ENCODE data around the gene ZNRF3. TPM values are rescaled to one million over a fixed set of nuclear protein-coding genes. Genes with fewer than 3 reads are reported as not detected.

Gene ZNRF3
- total RNA-seq, 4 donors from 2014 or later: 12.9 to 29.7 (median 21.9) TPM

- Histone ChIP-seq H3K27me3 (no peaks in the 10 kb centered on the region), H3K36me3 (no peaks in the 10 kb centered on the region), H3K9me3 (no peaks in the 10 kb centered on the region), H3K4me3 (no peak overlapping the region), H3K27ac (replicated peaks in 1 of 4) (peak overlapping the region in 1 of 4 donors; percentile 18), H3K4me1 (peaks cover 13 to 62% (median 48%) of the 10 kb centered on the region in 4 donors)
- WGBS: 82% methylated on average over 18 of the region's 24 CpGs
- intact Hi-C loops (cut with DNase I): no loop called here
- TF ChIP-seq EP300 (IDR thresholded peaks at IDR 0.05): no peak
- no peak for TF ChIP-seq CTCF (IDR thresholded peaks at IDR 0.05)
- no peak for TF ChIP-seq POLR2AphosphoS5 (IDR thresholded peaks at IDR 0.05)
- no peak for TF ChIP-seq POLR2A (IDR thresholded peaks at IDR 0.05; ENCODE audit: low read depth)
- DNase-seq (ENCODE audit: extremely low spot score): no peak
These were observed 40.7 kb downstream of the ZNRF3 start for GRCh38 chr22:28923826-28924732.

- TF ChIP-seq POLR2A (IDR thresholded peaks at IDR 0.05; ENCODE audit: low read depth) (no peak), CTCF (IDR thresholded peaks at IDR 0.05) (no peak), EP300 (IDR thresholded peaks at IDR 0.05) (no peak), POLR2AphosphoS5 (IDR thresholded peaks at IDR 0.05) (no peak)
- Histone ChIP-seq H3K9me3 (no peaks in the 10 kb centered on the region), H3K4me1 (peaks cover 19 to 54% (median 46%) of the 10 kb centered on the region in 4 donors), H3K36me3 (no peaks in the 10 kb centered on the region), H3K4me3 (no peak overlapping the region), H3K27ac (replicated peaks in 1 of 4) (no peak overlapping the region), H3K27me3 (no peaks in the 10 kb centered on the region)
- DNase-seq (ENCODE audit: extremely low spot score): no peak
- WGBS: 100% methylated on average over 2 of the region's 2 CpGs
- intact Hi-C loops (cut with DNase I): no loop called here
These were observed 42.5 kb downstream of the ZNRF3 start for GRCh38 chr22:28925916-28926315.

GRCh38 chr22:28927630-28928029 lies 44.3 kb downstream of the ZNRF3 start:
- Histone ChIP-seq H3K4me3 (no peak overlapping the region), H3K9me3 (no peaks in the 10 kb centered on the region), H3K36me3 (no peaks in the 10 kb centered on the region), H3K27ac (replicated peaks in 1 of 4) (no peak overlapping the region), H3K27me3 (no peaks in the 10 kb centered on the region), H3K4me1 (peaks cover 21 to 44% (median 34%) of the 10 kb centered on the region in 4 donors)
- TF ChIP-seq CTCF (IDR thresholded peaks at IDR 0.05): no peak
- TF ChIP-seq POLR2A (IDR thresholded peaks at IDR 0.05; ENCODE audit: low read depth): no peak
- TF ChIP-seq EP300 (IDR thresholded peaks at IDR 0.05): no peak
- TF ChIP-seq POLR2AphosphoS5 (IDR thresholded peaks at IDR 0.05): no peak
- DNase-seq (ENCODE audit: extremely low spot score): no peak
- intact Hi-C loops (cut with DNase I): no loop called here
- 87% methylated on average over 2 of the region's 2 CpGs for WGBS

- Histone ChIP-seq H3K9me3 (no peaks in the 10 kb centered on the region), H3K4me3 (no peak overlapping the region), H3K36me3 (no peaks in the 10 kb centered on the region), H3K27ac (replicated peaks in 1 of 4) (no peak overlapping the region), H3K4me1 (peaks cover 10 to 39% (median 23%) of the 10 kb centered on the region in 4 donors), H3K27me3 (no peaks in the 10 kb centered on the region)
- DNase-seq (ENCODE audit: extremely low spot score): no peak
- 89% methylated on average over 5 of the region's 5 CpGs for WGBS
- TF ChIP-seq CTCF (IDR thresholded peaks at IDR 0.05) (no peak), POLR2A (IDR thresholded peaks at IDR 0.05; ENCODE audit: low read depth) (no peak), POLR2AphosphoS5 (IDR thresholded peaks at IDR 0.05) (no peak), EP300 (IDR thresholded peaks at IDR 0.05) (no peak)
- intact Hi-C loops (cut with DNase I): no loop called here
These were observed 45.8 kb downstream of the ZNRF3 start for GRCh38 chr22:28929197-28929596.
